ENCODE results near the gene KIFC3. TPM values are rescaled to one million over a fixed set of nuclear protein-coding genes. Genes with fewer than 3 reads are reported as not detected.

The KIFC3 gene
- total RNA-seq, 1 donor from 2014 or later = 0.27 TPM

- TF ChIP-seq CTCF (IDR thresholded peaks at IDR 0.05) = no peak
- CTCF ChIA-PET = no interaction called here
- DNase-seq (no peak), ATAC-seq (ENCODE audit: low read depth) (no peak)
- H3K27ac Mint-ChIP-seq = no peak overlapping the region
- intact Hi-C loops (cut with micrococcal nuclease) = no loop called here
- H3K4me3 Mint-ChIP-seq = no peak overlapping the region
- no peaks in the 10 kb centered on the region for H3K4me1 Mint-ChIP-seq
- no peaks in the 10 kb centered on the region for H3K36me3 Mint-ChIP-seq (ENCODE audit: low read depth)
- H3K27me3 Mint-ChIP-seq = no peaks in the 10 kb centered on the region
- no peaks in the 10 kb centered on the region for H3K9me3 Mint-ChIP-seq
- POLR2A ChIA-PET = no interaction called here
Measured at GRCh38 chr16:57773655-57774295, 28.5 kb downstream of the KIFC3 start.

DNA sequence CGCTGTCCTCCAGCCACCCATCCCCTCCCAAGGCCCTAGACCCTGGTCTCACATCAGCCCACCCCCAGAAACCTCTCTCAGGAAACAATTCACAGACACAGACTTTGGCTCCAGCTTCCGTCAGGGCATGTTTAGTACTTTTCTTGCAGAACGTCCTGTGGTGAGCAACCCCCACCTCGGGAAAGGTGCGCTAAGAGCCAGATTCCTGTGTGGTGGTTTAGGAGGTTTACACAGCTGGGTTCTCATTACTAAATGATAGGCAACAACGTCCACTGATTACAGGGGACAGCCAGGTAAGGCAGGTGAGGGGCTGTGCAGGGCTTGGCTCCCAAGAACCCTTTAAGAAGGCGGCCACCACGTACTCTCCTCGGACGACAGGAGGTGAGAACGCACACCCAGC, 29.3 kb downstream of the KIFC3 start:
- no peaks in the 10 kb centered on the region for H3K36me3 Mint-ChIP-seq (ENCODE audit: low read depth)
- no peak for DNase-seq
- H3K4me3 Mint-ChIP-seq = no peak overlapping the region
- ChIA-PET POLR2A (interaction anchor here (0.6 kb wide), 1 partner anchor 13 kb away, joined by 3 read pairs; no protein-coding TSS in a partner anchor), CTCF (no interaction called here)
- no peaks in the 10 kb centered on the region for H3K9me3 Mint-ChIP-seq
- H3K27me3 Mint-ChIP-seq = no peaks in the 10 kb centered on the region
- TF ChIP-seq CTCF (IDR thresholded peaks at IDR 0.05) = no peak
- no peak for ATAC-seq (ENCODE audit: low read depth)
- no peaks in the 10 kb centered on the region for H3K4me1 Mint-ChIP-seq
- no peak overlapping the region for H3K27ac Mint-ChIP-seq
- intact Hi-C loops (cut with micrococcal nuclease) = no loop called here

GRCh38 chr16:57771141-57771785, 31.0 kb downstream of the KIFC3 start:
- ChIA-PET CTCF (no interaction called here), POLR2A (no interaction called here)
- Mint-ChIP-seq H3K4me1 (no peaks in the 10 kb centered on the region), H3K9me3 (no peaks in the 10 kb centered on the region), H3K4me3 (no peak overlapping the region), H3K27me3 (no peaks in the 10 kb centered on the region), H3K27ac (no peak overlapping the region), H3K36me3 (ENCODE audit: low read depth) (no peaks in the 10 kb centered on the region)
- no peak for TF ChIP-seq CTCF (IDR thresholded peaks at IDR 0.05)
- intact Hi-C loops (cut with micrococcal nuclease) = no loop called here
- DNase-seq (no peak), ATAC-seq (ENCODE audit: low read depth) (no peak)

GRCh38 chr16:57770361-57770760, 31.9 kb downstream of the KIFC3 start:
- Mint-ChIP-seq H3K4me1 (no peaks in the 10 kb centered on the region), H3K27me3 (no peaks in the 10 kb centered on the region), H3K9me3 (no peaks in the 10 kb centered on the region), H3K36me3 (ENCODE audit: low read depth) (no peaks in the 10 kb centered on the region), H3K4me3 (no peak overlapping the region), H3K27ac (no peak overlapping the region)
- TF ChIP-seq CTCF (IDR thresholded peaks at IDR 0.05) = no peak
- intact Hi-C loops (cut with micrococcal nuclease) = no loop called here
- ChIA-PET CTCF (no interaction called here), POLR2A (no interaction called here)
- ATAC-seq (ENCODE audit: low read depth) (no peak), DNase-seq (no peak)

- intact Hi-C loops (cut with micrococcal nuclease) = no loop called here
- CTCF ChIA-PET = interaction anchor here (0.5 kb wide), 1 partner anchor 21 kb away, joined by 3 read pairs; no protein-coding TSS in a partner anchor
Measured at GRCh38 chr16:57769541-57770145, 32.6 kb downstream of the KIFC3 start.

More at GRCh38 chr16:57769541-57770145, 32.6 kb downstream of the KIFC3 start:
- Mint-ChIP-seq H3K9me3 (no peaks in the 10 kb centered on the region), H3K4me3 (no peak overlapping the region), H3K27ac (no peak overlapping the region), H3K36me3 (ENCODE audit: low read depth) (no peaks in the 10 kb centered on the region), H3K4me1 (no peaks in the 10 kb centered on the region), H3K27me3 (no peaks in the 10 kb centered on the region)
- ATAC-seq (ENCODE audit: low read depth) (no peak), DNase-seq (no peak)
- POLR2A ChIA-PET = no interaction called here
- no peak for TF ChIP-seq CTCF (IDR thresholded peaks at IDR 0.05)

Data from activated B cell treated with CpG ODN at 0.5 μM for 24 hours (primary cell).